Left lung (tissue), 10 donors: ENCODE measurements around the gene DCST2. TPM values are rescaled to one million over a fixed set of nuclear protein-coding genes. Genes with fewer than 3 reads are reported as not detected.

Experiments used
- ATAC-seq: fragments of 200-7000 bp; cut with Tn5 transposase; one replicate; pipeline ENCODE4 v1.9.1; 2020; ENCODE audit warnings: moderate library complexity
- DNase-seq, 4 donors: peaks; one replicate each; pipeline ENCODE4 v3.0.0-alpha.2; 2013 to 2020
- H3K27ac ChIP-seq, 2 donors: fragments of 200-600 bp; sonication (generic) in 1 of 2; one replicate each; pipeline versions ENCODE4 v1.5.0 to v1.8.0; 2020 to 2021
- H3K27me3 ChIP-seq, 2 donors: fragments of 200-600 bp; sonication (generic) in 1 of 2; one replicate each; pipeline versions ENCODE4 v1.5.0 to v1.8.0; 2020 to 2021
- H3K36me3 ChIP-seq, 2 donors: fragments of 200-600 bp; sonication (generic) in 1 of 2; one replicate each; pipeline versions ENCODE4 v1.5.0 to v1.8.0; 2020 to 2021
- H3K4me1 ChIP-seq, 2 donors: fragments of 200-600 bp; one replicate each; pipeline ENCODE4 v1.8.0; 2021
- H3K4me3 ChIP-seq, 2 donors: fragments of 200-600 bp; sonication (generic) in 1 of 2; one replicate each; pipeline versions ENCODE4 v1.5.0 to v1.8.0; 2020 to 2021; ENCODE audit warnings: mild to moderate bottlenecking in 1 of 2
- H3K9me3 ChIP-seq, 2 donors: fragments of 200-600 bp; sonication (generic) in 1 of 2; one replicate each; pipeline versions ENCODE4 v1.5.0 to v1.8.0; 2020 to 2021
- CTCF ChIP-seq, 2 donors: fragments of 200-600 bp; sonication (generic) in 1 of 2; IDR thresholded peaks; one replicate each; pipeline versions ENCODE4 v1.5.0 to v1.8.0; 2021; ENCODE audit warnings: antibody characterized with exemption in 2 of 2
- intact Hi-C, 2 donors: fragments of 100-400 bp; cut with DNase I; formaldehyde crosslinking; loops; one replicate each; pipeline versions ENCODE4 v1.11.2 to v1.14.2; 2022
- polyA plus RNA-seq, 6 donors: library from polyadenylated mRNA; unstranded; fragments of 120-200 nt; gene quantifications; one replicate each; pipeline ENCODE4 v1.2.1, GENCODE V29; 2013; ENCODE audit not compliant: insufficient read length in 6 of 6
- total RNA-seq, 2 donors: library from RNA; stranded (reverse); fragmentation: NEBNext Ultra II Directional; extraction: Animal tissue kit (Norgen Biotek cat#: 25700); gene quantifications; one replicate each; pipeline ENCODE4 v1.2.1, GENCODE V29; 2021
- donor health status: DM: no; HTN: yes; CAD: no.
- donor health status: DM: no; HTN: no; CAD: no.

Gene DCST2
- total and polyA plus RNA-seq, 8 donors: 0.60 to 2.5 (median 2.0) TPM

GRCh38 chr1:155007251-155007828 lies 26.2 kb downstream of the DCST2 start:
- TF ChIP-seq CTCF (IDR thresholded peaks at IDR 0.05): no peak
- no peaks in the 10 kb centered on the region for H3K9me3 ChIP-seq
- DNase-seq (peak in 1 of 4 donors; percentile 84), ATAC-seq (no peak)
- H3K27me3 ChIP-seq: no peaks in the 10 kb centered on the region
- intact Hi-C loops: no loop called here
- H3K4me3 ChIP-seq: peak overlapping the region in 1 of 2 donors; percentile 96
- peaks cover 0 to 9% of the 10 kb centered on the region in 2 donors for H3K36me3 ChIP-seq
- peak overlapping the region; percentile 59 to 95 for H3K27ac ChIP-seq
- peaks cover 43 to 83% of the 10 kb centered on the region in 2 donors for H3K4me1 ChIP-seq

- TF ChIP-seq CTCF (IDR thresholded peaks at IDR 0.05): no peak
- no peaks in the 10 kb centered on the region for H3K9me3 ChIP-seq
- peaks cover 38 to 76% of the 10 kb centered on the region in 2 donors for H3K4me1 ChIP-seq
- DNase-seq (no peak), ATAC-seq (no peak)
- peak overlapping the region in 1 of 2 donors; percentile 96 for H3K4me3 ChIP-seq
- peaks cover 0 to 7% of the 10 kb centered on the region in 2 donors for H3K36me3 ChIP-seq
- peak overlapping the region; percentile 91 to 95 for H3K27ac ChIP-seq
- no peaks in the 10 kb centered on the region for H3K27me3 ChIP-seq
- intact Hi-C loops: no loop called here
Observed at GRCh38 chr1:155006601-155007101, 26.9 kb downstream of the DCST2 start.

- peak overlapping the region in 1 of 2 donors; percentile 96 for H3K4me3 ChIP-seq
- H3K9me3 ChIP-seq: no peaks in the 10 kb centered on the region
- no peaks in the 10 kb centered on the region for H3K27me3 ChIP-seq
- H3K4me1 ChIP-seq: peaks cover 33 to 66% of the 10 kb centered on the region in 2 donors
- peak in 3 of 4 donors; percentile 59 to 92 (median 84) for DNase-seq
- intact Hi-C loops: no loop called here
- no peak for TF ChIP-seq CTCF (IDR thresholded peaks at IDR 0.05)
- peak; percentile 13 for ATAC-seq
- H3K27ac ChIP-seq: peak overlapping the region; percentile 91 to 95
- no peaks in the 10 kb centered on the region for H3K36me3 ChIP-seq
Observed at GRCh38 chr1:155005076-155006011, 28.2 kb downstream of the DCST2 start.

GRCh38 chr1:155004352-155005075 lies 29.1 kb downstream of the DCST2 start:
- no peak for TF ChIP-seq CTCF (IDR thresholded peaks at IDR 0.05)
- intact Hi-C loops: no loop called here
- ATAC-seq (no peak), DNase-seq (no peak)
- no peaks in the 10 kb centered on the region for H3K36me3 ChIP-seq
- H3K9me3 ChIP-seq: no peaks in the 10 kb centered on the region
- peak overlapping the region; percentile 91 to 95 for H3K27ac ChIP-seq
- peak overlapping the region; percentile 91 to 96 for H3K4me3 ChIP-seq
- H3K4me1 ChIP-seq: peaks cover 41 to 66% of the 10 kb centered on the region in 2 donors
- no peaks in the 10 kb centered on the region for H3K27me3 ChIP-seq
